Tibial artery (tissue), 4 donors: ENCODE measurements around the gene KCNQ1.

Experiments
- DNase-seq, 2 donors: peaks; one replicate each; pipeline ENCODE4 v3.0.0-alpha.2; 2019
- H3K27ac ChIP-seq, 2 donors: fragments of 200-600 bp; sonication (generic) in 1 of 2; 1 replicate in 1 of 2; 2 replicates in 1 of 2; pipeline ENCODE4 v1.5.1; 2018 to 2019; ENCODE audit warnings: mild to moderate bottlenecking in 1 of 2
- H3K27me3 ChIP-seq, 2 donors: fragments of 200-600 bp; sonication (generic) in 1 of 2; one replicate each; pipeline versions ENCODE4 v1.5.1 to v1.6.0; 2016 to 2019
- H3K36me3 ChIP-seq, 3 donors: fragments of 200-600 bp; sonication (generic) in 2 of 3; one replicate each; pipeline ENCODE4 v1.5.1; 2016 to 2019; ENCODE audit warnings: mild to moderate bottlenecking in 2 of 3
- H3K4me1 ChIP-seq, 4 donors: fragments of 200-600 bp; sonication (generic) in 2 of 4; 1 replicate in 3 of 4; 2 replicates in 1 of 4; pipeline ENCODE4 v1.5.1; 2016 to 2019
- H3K4me3 ChIP-seq, 2 donors: fragments of 200-600 bp; sonication (generic) in 1 of 2; 1 replicate in 1 of 2; 2 replicates in 1 of 2; pipeline ENCODE4 v1.5.1; 2018 to 2019; ENCODE audit warnings: mild to moderate bottlenecking in 2 of 2
- H3K9me3 ChIP-seq, 3 donors: fragments of 200-600 bp; sonication (generic) in 1 of 3; one replicate each; pipeline ENCODE4 v1.5.1; 2016 to 2019
- CTCF ChIP-seq, 2 experiments: fragments of 200-600 bp in 1 of 2; fragments of 450-650 bp in 1 of 2; IDR thresholded peaks; one replicate each; pipeline ENCODE4 v1.5.1; 2017 to 2019; ENCODE audit warnings: antibody characterized with exemption in 2 of 2, mild to moderate bottlenecking in 1 of 2, moderate library complexity in 1 of 2
- intact Hi-C: fragments of 100-400 bp; cut with DNase I; formaldehyde crosslinking; loops from one replicate; pipeline ENCODE4 v1.15.0; 2023; ENCODE audit warnings: low total_unique reads

The KCNQ1 gene

GRCh38 chr11:2547806-2548205 is 103.0 kb downstream of the KCNQ1 start:
- no peaks in the 10 kb centered on the region for H3K36me3 ChIP-seq
- intact Hi-C loops, result no loop called here
- H3K27me3 ChIP-seq, result peaks cover 0 to 18% of the 10 kb centered on the region in 2 donors
- H3K4me1 ChIP-seq, result no peaks in the 10 kb centered on the region
- DNase-seq, result peak in 1 of 2 donors; percentile 44
- no peaks in the 10 kb centered on the region for H3K9me3 ChIP-seq
- TF ChIP-seq CTCF (IDR thresholded peaks at IDR 0.05), result no peak
- no peak overlapping the region for H3K27ac ChIP-seq
- H3K4me3 ChIP-seq, result no peak overlapping the region

- no peak overlapping the region for H3K27ac ChIP-seq
- no peak overlapping the region for H3K4me3 ChIP-seq
- no peaks in the 10 kb centered on the region for H3K9me3 ChIP-seq
- TF ChIP-seq CTCF (IDR thresholded peaks at IDR 0.05), result no peak
- intact Hi-C loops, result no loop called here
- no peaks in the 10 kb centered on the region for H3K4me1 ChIP-seq
- DNase-seq, result peak in 1 of 2 donors; percentile 25
- no peaks in the 10 kb centered on the region for H3K36me3 ChIP-seq
- peaks cover 0 to 18% of the 10 kb centered on the region in 2 donors for H3K27me3 ChIP-seq
These were observed 103.8 kb downstream of the KCNQ1 start for GRCh38 chr11:2548596-2548995.

GRCh38 chr11:2549080-2549479 is 104.3 kb downstream of the KCNQ1 start:
- Histone ChIP-seq H3K4me1 (no peaks in the 10 kb centered on the region), H3K27me3 (peaks cover 0 to 18% of the 10 kb centered on the region in 2 donors), H3K4me3 (no peak overlapping the region), H3K36me3 (no peaks in the 10 kb centered on the region), H3K27ac (no peak overlapping the region), H3K9me3 (no peaks in the 10 kb centered on the region)
- peak in 1 of 2 donors; percentile 38 for DNase-seq
- intact Hi-C loops, result no loop called here
- no peak for TF ChIP-seq CTCF (IDR thresholded peaks at IDR 0.05)

GRCh38 chr11:2549491-2549875 is 104.7 kb downstream of the KCNQ1 start:
- Histone ChIP-seq H3K4me3 (no peak overlapping the region), H3K36me3 (no peaks in the 10 kb centered on the region), H3K27ac (no peak overlapping the region), H3K27me3 (peaks cover 0 to 18% of the 10 kb centered on the region in 2 donors), H3K4me1 (no peaks in the 10 kb centered on the region), H3K9me3 (no peaks in the 10 kb centered on the region)
- DNase-seq, result peak in 1 of 2 donors; percentile 53
- intact Hi-C loops, result no loop called here
- no peak for TF ChIP-seq CTCF (IDR thresholded peaks at IDR 0.05)

GRCh38 chr11:2549876-2550605 is 105.2 kb downstream of the KCNQ1 start:
- intact Hi-C loops, result no loop called here

More at GRCh38 chr11:2549876-2550605, 105.2 kb downstream of the KCNQ1 start:
- no peak overlapping the region for H3K27ac ChIP-seq
- H3K36me3 ChIP-seq, result no peaks in the 10 kb centered on the region
- TF ChIP-seq CTCF (IDR thresholded peaks at IDR 0.05), result no peak
- peak in 1 of 2 donors; percentile 60 for DNase-seq
- H3K27me3 ChIP-seq, result peaks cover 0 to 21% of the 10 kb centered on the region in 2 donors
- no peak overlapping the region for H3K4me3 ChIP-seq
- no peaks in the 10 kb centered on the region for H3K4me1 ChIP-seq
- H3K9me3 ChIP-seq, result no peaks in the 10 kb centered on the region
